ENCODE data around the gene TIAM1.

TIAM1 gene

GRCh38 chr21:31331231-31331630 lies 12.8 kb downstream of the TIAM1 start:
- no peak for DNase-seq

GRCh38 chr21:31330144-31330483 lies 13.9 kb downstream of the TIAM1 start:
- no peak for DNase-seq

DNA sequence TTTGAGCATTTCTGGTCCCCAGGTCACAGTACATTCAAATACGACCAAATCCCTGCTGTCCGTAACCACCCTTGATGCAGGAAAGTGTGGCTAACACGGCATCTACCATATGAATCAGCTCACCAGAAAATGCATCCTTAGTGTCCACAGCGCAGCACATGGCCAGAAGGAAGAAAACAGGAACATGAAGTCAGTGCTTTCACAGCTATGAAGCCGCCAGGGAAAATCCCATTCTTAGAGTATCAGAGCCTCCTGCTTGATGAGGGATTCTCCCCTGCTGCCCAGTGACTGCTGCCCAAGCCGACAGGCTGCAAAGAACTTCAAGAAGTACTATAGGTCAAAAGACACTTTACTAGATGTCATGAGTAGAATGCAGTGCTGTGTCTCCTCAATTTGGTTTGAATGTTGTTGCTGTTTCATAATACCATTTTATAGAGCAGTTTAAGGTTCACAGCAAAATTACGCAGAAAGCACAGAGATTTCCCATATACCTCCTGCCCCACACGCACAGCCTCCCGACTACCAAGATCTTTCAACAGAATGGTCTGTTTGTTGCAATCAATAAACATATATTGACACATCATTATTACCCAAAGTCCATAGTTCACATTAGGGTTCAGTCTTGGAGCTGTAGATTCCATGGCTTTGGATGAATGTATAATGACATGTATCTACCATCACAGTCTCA lies 14.5 kb downstream of the TIAM1 start:
- DNase-seq, result no peak

DNA sequence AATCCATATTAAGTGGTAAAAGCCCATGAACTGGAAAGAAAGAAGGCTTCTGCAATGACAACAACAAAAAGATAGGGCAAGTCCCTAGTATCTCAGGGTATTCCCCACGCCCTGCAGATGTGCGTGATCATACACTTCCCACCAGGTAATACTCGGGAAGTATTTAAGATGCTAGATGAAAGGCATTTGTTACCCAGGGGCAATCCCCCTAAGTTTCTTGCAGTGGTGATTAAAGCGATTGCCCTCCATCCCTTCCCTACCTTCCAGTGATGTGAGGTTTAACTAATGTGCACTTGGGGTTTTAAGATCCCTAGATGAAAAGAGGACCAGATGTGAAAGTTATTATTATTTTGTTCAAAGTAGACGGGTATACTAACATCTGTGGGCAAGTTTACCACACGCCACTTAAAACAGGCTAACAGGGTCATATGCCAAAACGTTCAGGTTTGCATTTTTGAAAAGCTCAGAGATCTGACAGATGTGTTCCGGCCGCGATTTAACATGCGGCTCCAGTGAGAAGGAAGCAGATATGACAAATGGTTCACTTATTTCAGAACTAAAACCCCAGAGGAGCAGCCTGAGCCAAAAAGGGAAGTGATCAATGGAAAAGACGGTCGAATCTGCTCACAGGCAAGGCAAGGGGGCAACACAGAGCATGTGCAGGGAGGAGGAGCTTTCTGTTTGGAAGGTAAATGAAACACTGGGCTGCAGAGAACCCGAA lies 17.4 kb downstream of the TIAM1 start:
- no peak for DNase-seq

- DNase-seq, result no peak
Measured at GRCh38 chr21:31318971-31319370, 25.1 kb downstream of the TIAM1 start.

DNA sequence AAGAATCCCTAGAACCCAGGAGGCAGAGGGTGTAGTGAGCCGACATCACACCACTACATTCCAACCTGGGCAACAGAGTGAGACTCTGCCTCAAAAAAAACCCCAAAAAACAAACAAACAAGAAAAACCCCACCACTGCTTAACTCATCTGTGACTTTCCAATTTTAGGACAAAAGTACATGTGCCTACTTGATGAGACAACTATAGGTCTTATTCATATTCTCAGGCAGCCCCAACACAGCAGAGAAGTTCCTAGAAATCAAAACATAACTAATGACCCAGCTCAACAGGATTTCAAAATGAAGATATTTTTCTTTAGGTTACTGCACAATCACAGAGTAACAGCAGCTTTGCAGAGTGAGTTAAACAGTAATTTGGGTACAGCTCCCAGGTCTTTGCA lies 26.4 kb downstream of the TIAM1 start:
- no peak for DNase-seq

GRCh38 chr21:31316488-31317169 lies 27.4 kb downstream of the TIAM1 start:
- no peak for DNase-seq

DNA sequence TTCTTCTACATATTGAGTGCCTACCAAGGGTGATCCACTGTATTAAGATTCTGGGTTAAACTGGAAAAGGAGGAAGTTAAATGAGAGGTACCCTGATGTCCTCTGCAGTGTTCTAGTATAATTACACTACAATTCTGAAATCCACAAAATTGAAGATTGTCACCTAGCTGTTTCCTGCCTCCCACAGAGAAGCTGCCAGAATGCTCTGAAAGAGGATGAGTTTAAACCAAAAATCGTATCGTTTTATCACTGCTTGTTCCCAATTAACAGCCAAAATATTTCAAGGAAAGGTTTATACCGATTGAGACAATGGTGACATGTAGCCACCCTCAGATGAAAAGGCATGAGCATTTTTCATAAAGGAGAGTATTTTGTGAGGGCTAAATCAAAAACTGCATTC lies 28.0 kb downstream of the TIAM1 start:
- no peak for DNase-seq

DNA sequence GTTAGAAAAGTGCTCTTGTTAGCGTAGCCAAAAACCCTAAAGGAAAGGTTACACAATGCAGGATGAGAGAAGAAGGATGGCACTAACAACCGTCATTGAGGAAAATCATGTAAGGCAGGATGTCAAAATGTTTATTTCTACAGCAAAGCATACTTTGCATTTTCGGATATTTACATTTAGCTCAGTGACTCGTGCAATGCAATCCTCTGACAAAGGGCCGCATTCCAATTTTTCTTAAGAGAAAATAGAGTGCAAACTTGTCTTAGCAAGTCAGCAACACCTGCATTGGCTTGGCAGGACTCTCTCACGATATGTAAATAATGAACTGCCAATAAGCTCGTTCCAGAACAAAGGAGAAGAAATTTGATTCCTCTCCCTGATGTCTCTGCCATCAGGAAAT lies 33.3 kb downstream of the TIAM1 start:
- no peak for DNase-seq

- DNase-seq, result no peak
Measured at GRCh38 chr21:31308584-31308983, 35.5 kb downstream of the TIAM1 start.

DNA sequence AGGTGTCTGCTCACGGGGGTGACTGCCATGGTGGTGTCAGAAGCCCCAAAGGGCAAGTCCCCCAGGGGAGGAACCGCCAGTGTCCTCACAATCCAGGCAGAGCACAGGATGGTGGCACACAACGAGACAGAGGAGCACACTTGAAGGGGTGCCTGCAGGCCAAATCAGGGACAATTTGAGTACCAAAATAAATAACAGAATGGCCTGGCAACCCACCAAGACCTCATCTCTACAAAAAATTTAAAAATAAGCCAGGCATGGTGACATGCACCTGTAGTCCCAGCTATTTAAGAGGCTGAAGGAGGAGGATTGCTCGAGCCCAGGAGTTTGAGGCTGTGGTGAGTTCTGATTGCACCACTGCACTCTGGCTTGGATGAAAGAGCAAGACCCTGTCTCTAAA lies 38.2 kb downstream of the TIAM1 start:
- no peak for DNase-seq

DNA sequence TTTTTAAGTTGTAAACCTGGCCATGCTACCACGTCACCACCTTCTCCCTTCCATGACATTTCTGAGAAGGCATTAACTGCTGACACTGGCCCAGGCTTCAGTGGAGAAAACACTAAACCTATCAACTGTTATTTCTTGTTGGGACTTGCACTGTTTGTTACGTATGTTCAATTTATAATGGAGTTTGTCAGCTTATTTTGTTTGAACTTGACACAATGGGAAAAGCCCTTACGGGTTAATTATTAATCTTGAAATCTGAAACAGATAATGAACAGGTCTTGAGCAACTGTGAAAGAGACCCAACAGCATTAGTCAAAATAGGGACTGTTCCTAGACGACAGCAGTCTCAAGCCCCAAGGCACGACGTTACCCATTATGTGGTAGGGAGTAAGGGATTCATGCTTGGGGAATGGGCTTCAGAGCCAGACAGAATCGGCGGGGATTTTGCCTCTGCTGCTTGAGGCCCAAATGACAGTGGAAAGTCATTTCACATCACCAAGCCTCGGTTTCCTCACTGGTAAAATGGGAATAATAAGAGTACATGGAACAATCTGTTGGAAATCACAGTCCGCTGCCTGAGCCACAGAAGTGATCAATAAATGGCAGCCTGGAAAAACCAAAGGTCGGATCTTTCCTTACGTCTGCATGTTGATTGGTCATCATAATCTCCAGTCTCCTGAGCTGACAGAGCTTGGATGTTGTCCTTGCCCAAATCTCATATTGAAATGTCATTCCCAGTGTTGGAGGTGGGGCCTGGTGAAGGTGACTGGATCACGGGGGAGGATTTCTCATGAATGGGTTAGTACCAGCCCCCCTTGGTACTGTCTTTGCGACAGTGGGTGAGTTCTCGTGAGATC lies 44.5 kb downstream of the TIAM1 start:
- DNase-seq, result no peak

DNA sequence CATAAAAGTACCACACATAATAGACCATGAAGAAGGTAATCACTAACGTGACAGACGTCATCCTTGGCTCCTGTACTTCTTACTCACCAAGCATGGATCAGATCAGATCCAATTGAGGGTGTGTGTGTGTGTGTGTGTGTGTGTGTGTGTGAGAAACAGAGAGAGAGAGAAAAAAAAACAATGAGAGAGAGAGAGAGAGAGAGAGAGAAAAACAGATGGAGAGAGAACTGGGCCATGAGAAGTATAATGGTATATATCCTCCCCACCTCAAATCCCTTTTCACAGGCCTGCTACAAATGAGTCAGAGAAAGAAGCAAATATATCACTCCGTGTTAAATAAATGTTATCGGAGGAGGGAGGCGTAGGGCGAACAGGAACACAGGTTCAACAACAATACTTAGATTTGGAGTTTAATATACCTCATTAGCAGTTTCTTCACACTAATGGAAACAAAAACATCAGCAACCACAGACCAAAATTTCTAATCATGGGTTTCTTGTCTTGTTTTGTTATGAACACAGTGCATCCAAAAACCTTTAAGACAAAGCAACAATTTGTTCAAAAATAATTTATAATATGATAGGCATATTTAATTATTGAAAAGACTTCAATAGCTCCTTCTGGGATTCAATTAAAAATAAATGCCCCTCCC lies 45.3 kb downstream of the TIAM1 start:
- no peak for DNase-seq

- DNase-seq, result no peak
Measured at GRCh38 chr21:31297806-31298205, 46.3 kb downstream of the TIAM1 start.

DNA sequence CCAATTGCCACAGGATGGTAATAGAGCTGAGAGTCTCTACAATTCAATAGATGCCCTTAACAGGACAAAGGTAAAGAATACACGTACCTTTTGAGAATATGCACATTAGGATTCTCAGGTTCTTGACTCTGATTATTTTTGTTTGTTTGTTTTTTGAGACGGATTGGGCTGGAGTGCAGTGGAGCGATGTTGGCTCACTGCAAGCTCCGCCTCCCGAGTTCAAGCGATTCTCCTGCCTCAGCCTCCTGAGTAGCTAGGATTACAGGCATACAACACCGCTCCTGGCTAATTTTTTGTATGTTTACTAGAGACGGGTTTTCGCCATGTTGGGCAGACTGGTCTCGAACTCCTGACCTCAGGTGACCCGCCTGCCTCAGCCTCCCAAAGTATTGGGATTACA lies 48.4 kb downstream of the TIAM1 start:
- no peak for DNase-seq

GRCh38 chr21:31294691-31295090 lies 49.4 kb downstream of the TIAM1 start:
- DNase-seq, result no peak

- no peak for DNase-seq
Measured at GRCh38 chr21:31293986-31294385, 50.1 kb downstream of the TIAM1 start.

DNA sequence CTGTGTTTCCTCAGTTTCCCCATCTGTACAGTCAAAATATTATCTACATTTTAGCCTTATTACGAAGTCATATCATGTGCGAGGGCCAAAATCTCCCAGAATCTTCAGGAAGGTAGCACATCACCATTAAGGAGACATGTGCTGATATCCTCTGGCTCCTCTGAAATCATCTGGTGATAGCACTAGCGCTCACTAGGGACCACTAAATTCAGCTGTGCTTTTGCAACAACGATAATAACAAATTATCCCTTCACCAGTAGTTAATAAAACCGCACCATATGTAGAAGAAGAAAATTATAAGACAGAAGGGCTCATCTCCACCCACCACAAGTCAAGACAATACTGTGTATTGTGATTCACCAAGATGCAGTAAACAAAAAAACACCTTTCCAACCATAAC lies 53.3 kb downstream of the TIAM1 start:
- no peak for DNase-seq

DNA sequence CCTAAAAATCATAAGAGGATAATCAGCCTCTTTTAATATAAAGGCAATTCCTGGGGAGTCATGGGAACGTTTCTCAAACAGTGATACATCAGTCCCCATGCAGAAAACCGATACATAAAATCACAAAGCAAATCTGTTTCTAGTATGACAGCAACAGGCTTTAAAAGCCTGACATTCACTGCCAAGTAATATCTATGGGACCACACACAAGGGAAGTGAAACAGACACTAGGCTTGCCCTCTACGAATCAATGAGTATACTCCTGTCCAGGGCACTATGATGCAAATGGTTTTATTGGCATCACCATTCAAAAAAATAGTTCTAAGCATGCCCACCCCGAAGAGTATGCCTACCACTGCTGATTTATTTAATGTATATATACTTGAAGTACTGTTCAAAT lies 54.4 kb downstream of the TIAM1 start:
- DNase-seq, result no peak

DNA sequence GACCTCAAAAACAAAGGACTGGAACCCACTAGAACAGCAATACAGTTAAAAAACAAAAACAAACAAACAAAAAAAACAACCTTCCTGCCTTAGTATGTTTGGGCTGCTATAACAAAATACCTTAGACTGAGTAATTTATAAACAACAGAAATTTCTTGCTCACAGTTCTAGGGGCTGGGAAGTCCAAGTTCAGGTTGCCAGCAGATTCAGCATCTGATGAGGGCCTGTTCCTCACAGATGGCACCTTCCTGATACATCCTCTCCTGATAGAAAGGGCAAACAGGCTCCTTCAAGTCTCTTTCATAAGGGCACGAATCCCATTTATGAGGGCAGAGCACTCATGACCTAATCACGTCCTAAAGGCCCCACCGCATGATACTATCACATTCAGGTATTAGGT lies 55.9 kb downstream of the TIAM1 start:
- no peak for DNase-seq

DNA sequence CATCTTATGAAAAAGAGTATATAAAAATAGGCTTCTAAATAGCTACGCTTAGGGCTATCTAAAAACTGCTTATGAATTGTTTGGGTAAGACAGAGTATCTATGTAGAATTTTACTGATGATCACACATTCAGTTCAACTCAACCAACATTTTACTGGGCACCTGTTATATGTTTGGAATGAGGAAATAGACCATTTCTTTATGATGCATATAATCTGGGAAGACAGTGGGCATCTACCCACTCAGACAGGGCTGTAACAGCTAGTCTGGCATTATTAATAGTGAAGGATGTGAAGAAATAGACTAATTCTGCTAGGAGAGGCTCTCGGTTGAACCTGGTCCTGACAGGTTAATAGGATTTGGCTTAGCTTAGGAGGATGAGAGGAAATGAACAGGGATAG lies 56.9 kb downstream of the TIAM1 start:
- no peak for DNase-seq

DNA sequence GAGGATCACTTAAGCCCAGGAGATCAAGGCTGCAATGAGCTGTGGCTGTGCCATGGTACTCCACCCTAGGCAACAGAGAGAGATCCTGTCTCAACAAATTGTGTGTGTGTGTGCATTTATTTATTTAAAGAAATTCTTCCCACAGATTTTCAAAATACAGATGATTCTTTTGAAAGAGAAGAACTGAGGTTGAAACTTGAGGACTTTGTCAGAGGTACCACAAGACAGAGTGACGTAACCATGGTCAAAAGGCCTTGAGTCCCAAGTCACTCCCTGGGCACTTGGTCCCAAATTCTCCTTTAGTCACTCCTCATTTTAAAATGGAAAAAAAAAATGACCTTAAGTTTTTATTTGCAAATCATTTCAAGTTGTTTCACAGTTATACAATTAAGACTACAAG lies 57.4 kb downstream of the TIAM1 start:
- no peak for DNase-seq
